GM12864 (cell line): Measurements from ENCODE around the gene LRCOL1.

Experiments
- DNase-seq: peaks from one replicate; pipeline ENCODE4 v3.0.0-alpha.2; 2011; ENCODE audit warnings: low read depth
- H3K4me3 ChIP-seq: 2 replicates; pipeline ENCODE4 v1.5.1; 2011; ENCODE audit warnings: mild to moderate bottlenecking, low read depth, low read length, control low read depth
- TF ChIP-seq, protein P1 (sequence below): IDR thresholded peaks from 2 replicates; pipeline ENCODE4 v1.5.1; 2011; ENCODE audit warnings: low read depth, mild to moderate bottlenecking, moderate library complexity, low read length, control low read depth, inconsistent platforms; ENCODE audit errors: missing control alignments

LRCOL1 gene

DNA sequence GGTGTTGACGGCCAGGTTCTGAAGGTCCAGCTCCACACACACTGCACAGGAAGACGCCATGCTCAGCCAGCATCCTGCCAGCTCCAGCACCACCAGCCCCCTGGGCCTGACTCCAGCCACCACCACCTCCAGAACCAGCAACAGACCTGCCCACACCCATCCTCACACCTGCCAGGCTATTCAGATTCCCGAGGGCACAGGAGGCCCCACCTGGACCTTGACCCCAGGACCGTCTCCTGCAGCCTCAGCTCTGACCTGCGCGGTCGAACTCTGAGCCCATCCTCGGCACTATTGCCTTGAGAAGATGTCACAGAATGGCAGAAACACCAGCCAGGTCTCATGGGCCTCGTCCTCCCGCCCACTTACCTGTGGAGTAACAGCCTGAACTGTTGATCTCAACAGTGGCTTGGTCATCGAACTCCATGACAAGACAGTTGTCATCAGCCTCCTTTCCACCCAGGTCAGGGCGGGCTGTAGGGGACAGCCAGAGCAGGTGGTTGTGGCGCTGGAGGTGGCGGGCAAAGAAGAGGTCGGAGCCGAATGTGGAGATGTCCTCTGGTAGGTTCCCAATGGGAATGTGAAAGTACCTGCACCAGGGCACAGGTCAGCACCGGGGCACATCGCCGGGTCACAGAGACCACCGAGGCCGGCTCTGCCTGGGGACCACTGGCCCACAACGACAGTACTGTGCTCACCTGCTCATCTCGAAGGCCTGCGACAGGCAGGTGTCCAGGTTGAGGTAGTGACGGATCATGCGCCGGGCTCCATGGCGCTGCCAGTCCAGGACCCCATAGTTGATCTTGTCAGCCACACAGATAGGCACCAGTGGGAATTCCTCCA lies 31.6 kb upstream of the LRCOL1 start:
- TF ChIP-seq, protein P1, sequence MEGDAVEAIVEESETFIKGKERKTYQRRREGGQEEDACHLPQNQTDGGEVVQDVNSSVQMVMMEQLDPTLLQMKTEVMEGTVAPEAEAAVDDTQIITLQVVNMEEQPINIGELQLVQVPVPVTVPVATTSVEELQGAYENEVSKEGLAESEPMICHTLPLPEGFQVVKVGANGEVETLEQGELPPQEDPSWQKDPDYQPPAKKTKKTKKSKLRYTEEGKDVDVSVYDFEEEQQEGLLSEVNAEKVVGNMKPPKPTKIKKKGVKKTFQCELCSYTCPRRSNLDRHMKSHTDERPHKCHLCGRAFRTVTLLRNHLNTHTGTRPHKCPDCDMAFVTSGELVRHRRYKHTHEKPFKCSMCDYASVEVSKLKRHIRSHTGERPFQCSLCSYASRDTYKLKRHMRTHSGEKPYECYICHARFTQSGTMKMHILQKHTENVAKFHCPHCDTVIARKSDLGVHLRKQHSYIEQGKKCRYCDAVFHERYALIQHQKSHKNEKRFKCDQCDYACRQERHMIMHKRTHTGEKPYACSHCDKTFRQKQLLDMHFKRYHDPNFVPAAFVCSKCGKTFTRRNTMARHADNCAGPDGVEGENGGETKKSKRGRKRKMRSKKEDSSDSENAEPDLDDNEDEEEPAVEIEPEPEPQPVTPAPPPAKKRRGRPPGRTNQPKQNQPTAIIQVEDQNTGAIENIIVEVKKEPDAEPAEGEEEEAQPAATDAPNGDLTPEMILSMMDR, result no peak
- DNase-seq, result no peak

DNA sequence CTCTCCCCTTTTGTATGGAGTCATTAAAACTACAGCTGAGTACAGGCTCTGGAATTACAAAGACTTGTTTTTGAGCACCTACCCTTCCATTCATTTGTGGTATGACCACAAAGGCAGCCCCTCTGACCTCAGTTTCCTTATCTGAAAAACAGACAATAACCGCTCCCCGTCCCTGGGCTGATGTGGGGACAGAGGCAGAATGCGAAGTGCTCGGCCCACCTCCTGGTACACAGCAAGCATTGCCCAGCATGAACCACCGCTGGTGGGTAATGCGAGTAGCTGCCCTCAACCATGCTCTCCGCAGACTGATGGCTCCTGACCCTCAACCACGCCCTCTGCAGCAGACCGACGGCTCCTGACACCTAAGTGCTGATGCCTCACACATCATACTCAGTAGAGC lies 30.6 kb upstream of the LRCOL1 start:
- H3K4me3 ChIP-seq, result no peak overlapping the region
- TF ChIP-seq, protein P1, result no peak
- no peak for DNase-seq

More for the DNA sequence above, 31.6 kb upstream of the LRCOL1 start:
- H3K4me3 ChIP-seq, result no peak overlapping the region

DNA sequence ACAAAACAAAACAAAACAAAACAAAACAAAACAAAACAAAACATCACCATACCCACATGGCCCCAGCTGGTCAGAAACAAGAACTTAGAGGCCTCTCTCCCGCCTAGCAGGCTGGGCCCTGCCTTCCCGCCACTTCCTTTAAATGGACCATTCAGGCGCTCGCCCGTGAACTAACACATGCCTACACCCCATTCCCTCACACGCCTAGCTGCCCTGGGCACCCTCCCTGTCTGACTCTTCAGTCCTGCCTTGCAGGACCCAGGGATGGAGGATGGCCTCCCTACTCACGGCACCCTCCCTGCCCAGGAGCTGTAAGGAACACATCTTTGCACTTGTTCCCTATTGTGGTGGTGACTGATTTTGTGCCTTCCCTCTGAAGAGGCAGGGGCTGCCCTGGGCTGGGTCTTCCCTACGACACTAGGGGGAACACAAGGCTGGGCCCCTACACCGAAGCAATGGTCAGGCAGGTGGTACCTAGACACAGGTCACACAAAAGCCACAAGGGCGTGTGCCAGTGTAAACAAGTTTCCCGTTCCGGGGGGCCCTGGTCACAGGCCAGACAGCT lies 29.7 kb upstream of the LRCOL1 start:
- no peak for DNase-seq
- TF ChIP-seq, protein P1, result no peak

DNA sequence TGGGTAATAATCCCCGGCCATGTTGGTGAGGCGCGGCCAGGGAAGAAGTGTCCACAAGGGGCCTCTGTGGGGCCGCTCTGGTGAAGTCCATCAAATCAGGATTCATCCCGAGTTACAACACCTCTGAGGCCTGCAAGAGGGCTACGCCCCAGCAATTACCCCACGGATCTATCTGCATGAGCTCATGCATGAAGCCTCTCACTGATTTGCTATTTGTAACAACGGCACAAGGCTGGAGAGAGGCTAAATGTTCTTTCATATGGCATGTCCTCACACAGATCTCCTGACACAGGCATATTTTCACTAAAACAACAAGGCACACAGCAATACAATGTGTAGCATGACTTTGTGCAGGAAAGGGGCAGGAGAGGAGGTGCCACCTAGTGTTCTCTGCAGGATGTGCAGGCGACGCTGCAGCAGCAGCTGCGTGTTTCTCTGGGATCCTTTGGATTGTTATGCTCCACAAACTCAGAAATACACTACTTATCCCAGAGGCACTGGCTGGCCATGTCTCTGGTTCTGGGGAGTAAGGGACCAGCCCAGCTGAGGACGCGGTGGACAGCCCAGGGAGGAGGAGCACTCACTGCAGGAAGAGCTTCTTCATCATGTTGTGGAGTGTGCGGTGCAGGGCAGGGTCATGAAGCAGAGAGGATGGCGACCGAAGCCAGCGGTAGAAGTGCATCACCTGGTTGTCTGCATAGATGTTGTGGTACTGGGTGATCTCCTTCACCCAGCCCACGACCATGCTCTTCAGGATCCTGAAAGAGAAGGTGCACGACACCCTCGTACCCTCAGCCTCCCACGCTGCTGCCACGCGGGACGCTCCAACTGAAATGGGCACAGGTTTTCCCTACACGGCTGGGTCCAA lies 28.4 kb upstream of the LRCOL1 start:
- DNase-seq, result no peak
- H3K4me3 ChIP-seq, result no peak overlapping the region
- TF ChIP-seq, protein P1, result peak; percentile 79

More for the DNA sequence above, 29.7 kb upstream of the LRCOL1 start:
- no peak overlapping the region for H3K4me3 ChIP-seq

DNA sequence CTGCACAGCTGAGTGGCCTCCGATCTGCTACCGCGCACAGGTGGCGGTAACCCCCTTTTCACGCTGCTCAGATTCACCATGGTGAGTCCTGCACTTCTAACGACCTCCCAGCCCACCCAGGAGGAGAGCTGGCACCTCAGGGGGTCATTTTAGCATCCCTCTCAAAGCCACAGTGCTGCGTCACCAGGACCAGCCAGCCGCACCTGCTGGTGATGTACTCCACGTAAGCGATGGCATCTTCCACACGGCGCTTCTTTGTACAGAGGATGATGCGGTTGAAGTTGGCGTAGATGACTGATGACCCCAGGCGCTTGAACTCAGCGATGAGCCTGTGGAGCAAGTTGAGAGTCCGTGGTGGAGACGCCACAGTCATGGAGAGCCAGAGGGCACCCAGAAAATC lies 27.4 kb upstream of the LRCOL1 start:
- no peak for DNase-seq
- TF ChIP-seq, protein P1, result no peak
- H3K4me3 ChIP-seq, result no peak overlapping the region

DNA sequence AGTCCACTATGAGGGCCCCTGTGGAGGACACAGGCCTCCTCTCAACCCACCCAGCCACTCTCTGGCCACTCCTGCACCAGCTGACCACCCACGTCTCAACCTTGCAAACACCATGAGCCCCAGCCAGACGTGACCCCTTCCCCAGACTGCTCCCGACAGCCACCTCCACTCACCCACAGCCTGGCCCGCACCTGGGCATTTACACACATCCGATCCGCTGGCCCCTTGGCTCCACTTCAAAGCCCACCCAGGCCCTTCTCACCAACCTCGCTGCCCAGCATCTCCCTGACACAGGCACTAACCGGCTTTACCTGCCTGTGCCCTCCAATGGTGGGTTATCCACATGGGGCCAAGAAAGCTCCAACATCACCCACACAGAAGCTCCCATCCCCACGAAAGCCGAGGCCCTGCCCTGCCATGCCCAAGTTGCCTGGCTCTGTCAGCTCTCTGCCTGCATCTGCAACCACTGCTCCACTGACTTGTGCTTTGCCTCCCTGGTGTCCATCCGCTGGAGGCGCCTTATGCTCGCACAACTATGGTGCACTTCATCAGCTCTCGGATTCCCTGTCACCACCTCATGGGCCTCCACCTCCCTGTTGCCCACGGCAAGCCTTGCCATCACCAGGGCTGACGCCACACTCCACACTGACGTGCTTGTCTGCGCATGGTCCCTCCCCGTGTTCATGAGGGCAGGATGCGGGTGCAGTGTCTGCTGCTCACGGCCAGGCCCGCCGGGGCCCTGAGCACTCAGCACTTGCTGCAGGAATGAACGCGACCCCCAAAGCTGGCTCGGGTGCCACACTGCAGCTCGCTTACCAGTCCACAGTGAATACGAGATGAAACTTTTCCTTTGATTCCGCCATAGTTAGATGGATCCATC lies 24.9 kb upstream of the LRCOL1 start:
- TF ChIP-seq, protein P1, result no peak
- no peak overlapping the region for H3K4me3 ChIP-seq
- DNase-seq, result no peak
